GM10266 (cell line): ENCODE data around the gene MTERF1.

ENCODE experiments used
- DNase-seq: peaks from one replicate; pipeline ENCODE4 v3.0.0; 2012; ENCODE audit errors: extremely low spot score
- TF ChIP-seq, protein P1 (sequence below): IDR thresholded peaks from 2 replicates; pipeline ENCODE4 v1.5.1; 2012; ENCODE audit warnings: mild to moderate bottlenecking, low read depth; ENCODE audit not compliant: control insufficient read depth, insufficient read depth; ENCODE audit errors: missing control alignments

MTERF1 gene

GRCh38 chr7:91837397-91838070 lies 43.0 kb downstream of the MTERF1 start:
- DNase-seq = no peak
- TF ChIP-seq, protein P1, sequence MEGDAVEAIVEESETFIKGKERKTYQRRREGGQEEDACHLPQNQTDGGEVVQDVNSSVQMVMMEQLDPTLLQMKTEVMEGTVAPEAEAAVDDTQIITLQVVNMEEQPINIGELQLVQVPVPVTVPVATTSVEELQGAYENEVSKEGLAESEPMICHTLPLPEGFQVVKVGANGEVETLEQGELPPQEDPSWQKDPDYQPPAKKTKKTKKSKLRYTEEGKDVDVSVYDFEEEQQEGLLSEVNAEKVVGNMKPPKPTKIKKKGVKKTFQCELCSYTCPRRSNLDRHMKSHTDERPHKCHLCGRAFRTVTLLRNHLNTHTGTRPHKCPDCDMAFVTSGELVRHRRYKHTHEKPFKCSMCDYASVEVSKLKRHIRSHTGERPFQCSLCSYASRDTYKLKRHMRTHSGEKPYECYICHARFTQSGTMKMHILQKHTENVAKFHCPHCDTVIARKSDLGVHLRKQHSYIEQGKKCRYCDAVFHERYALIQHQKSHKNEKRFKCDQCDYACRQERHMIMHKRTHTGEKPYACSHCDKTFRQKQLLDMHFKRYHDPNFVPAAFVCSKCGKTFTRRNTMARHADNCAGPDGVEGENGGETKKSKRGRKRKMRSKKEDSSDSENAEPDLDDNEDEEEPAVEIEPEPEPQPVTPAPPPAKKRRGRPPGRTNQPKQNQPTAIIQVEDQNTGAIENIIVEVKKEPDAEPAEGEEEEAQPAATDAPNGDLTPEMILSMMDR = no peak

DNA sequence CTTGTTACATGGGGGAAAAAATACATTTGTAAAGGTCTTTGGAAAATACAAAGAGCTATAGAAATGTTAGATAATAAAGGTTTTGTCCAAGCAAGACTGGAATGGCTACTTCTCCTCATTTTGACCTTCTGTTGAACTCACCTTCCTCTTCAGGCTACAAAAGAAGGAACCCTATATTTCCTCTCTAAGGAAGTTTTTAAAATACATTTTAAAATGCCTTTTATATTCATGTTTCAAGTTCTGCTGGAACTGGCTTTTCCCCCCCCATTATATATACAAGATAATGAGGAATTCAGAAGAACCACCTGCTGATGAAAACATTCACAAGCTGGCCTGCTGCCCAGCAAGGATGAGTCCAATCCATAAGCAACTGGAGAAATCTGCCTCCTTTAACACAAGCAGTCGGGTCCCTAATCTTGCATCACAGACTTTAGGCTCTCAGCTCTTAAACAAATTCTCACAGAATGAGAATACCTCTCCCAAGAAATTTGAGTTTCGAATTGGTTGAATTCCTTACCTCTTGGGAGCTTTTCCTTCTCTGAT lies 44.6 kb downstream of the MTERF1 start:
- no peak for DNase-seq
- TF ChIP-seq, protein P1 = no peak

DNA sequence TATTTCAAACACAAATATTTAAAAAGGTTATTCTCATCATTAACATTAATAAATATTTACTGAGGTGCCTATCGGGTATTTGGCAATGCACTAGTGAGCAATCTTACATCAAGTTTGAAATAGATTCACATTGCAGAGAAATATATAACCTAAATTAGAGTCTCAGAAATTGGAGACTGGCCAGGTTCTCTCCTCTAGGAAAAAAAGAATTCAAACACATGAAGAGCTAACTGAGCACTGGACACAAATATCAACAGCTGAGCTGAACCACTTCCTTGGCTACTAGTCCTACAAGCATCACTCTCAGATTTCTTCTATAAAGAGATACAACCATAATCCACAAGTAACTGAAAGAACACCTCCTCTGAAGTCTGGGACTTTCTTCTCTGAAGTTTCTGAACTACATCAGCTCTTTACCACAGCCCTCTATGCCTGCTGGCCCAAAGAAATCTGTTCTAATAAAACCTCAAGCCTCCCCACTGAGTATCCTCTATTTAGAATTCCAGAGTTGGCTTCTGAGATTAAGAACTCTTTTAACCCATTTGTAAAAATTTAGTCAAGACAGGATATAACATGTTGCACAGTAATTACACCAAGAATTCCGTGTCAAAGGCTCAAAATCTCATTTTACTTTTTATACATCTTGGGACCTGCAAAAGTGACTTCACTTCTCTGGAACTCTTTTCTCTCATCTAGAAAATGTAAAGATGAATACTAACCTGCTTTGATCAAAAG lies 45.2 kb downstream of the MTERF1 start:
- no peak for DNase-seq
- TF ChIP-seq, protein P1 = no peak

DNA sequence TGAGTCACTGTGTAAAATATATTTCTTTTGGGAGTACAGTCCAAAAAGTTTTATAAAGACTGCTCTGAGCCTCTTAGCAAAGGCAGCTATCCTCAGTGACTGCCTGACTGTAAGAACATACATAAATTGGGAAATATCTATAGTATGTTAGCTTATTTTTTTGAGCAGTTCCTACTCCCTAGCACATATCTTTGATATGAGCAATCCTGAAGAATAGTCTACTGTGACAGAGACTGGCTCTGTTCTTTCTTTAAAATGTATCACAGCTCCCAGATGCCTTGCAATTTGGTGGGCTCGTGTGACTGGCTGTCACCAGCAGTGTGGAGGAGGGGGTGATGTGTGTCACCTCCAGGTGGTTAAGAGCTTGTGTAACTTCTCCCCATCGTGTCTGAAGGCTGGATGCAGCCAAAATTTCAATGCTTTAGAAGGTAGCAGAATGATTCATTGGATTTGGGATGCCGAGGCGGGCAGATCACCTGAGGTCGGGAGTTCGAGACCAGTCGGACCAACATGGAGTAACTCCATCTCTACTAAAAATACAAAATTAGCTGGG lies 47.9 kb downstream of the MTERF1 start:
- DNase-seq = no peak
- TF ChIP-seq, protein P1 = no peak

DNA sequence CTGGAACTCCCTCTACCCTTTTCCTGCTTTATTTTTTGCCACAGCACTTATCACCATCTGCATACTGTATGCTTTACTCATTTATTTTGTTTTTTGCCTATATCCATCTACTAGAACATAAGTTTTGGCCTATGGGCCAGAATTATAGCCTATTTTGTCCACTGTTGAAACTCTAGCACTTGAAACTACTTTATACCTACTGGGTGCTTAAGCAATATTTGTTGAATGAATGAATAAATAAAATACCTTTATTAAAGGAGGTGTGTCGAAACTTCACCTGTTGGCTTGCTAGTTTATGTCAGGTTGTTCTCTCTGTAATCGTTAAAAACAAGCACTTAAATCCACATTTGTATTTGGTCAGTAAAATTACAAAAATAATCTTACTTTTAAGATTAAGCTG lies 53.3 kb downstream of the MTERF1 start:
- DNase-seq = no peak
- TF ChIP-seq, protein P1 = no peak

GRCh38 chr7:91826377-91826776 lies 54.1 kb downstream of the MTERF1 start:
- TF ChIP-seq, protein P1 = no peak
- no peak for DNase-seq
